Vagina (tissue), 2 donors: ENCODE data around the gene NME9. TPM values are rescaled to one million over a fixed set of nuclear protein-coding genes. Genes with fewer than 3 reads are reported as not detected.

Experiments
- DNase-seq, 2 donors: peaks; one replicate each; pipeline ENCODE4 v3.0.0-alpha.2; 2017; ENCODE audit errors: extremely low spot score in 2 of 2
- H3K27ac ChIP-seq: fragments of 200-600 bp; sonication (generic); one replicate; pipeline ENCODE4 v1.5.1; 2019
- H3K27me3 ChIP-seq: fragments of 200-600 bp; sonication (generic); one replicate; pipeline ENCODE4 v1.5.1; 2019
- H3K36me3 ChIP-seq, 2 donors: fragments of 200-600 bp; sonication (generic); one replicate each; pipeline ENCODE4 v1.5.1; 2017 to 2019
- H3K4me1 ChIP-seq: fragments of 200-600 bp; sonication (generic); one replicate; pipeline ENCODE4 v1.5.1; 2019
- H3K4me3 ChIP-seq, 2 donors: fragments of 200-600 bp; sonication (generic); 1 replicate in 1 of 2; 2 replicates in 1 of 2; pipeline ENCODE4 v1.5.1; 2016 to 2019
- H3K9me3 ChIP-seq: fragments of 200-600 bp; sonication (generic); one replicate; pipeline ENCODE4 v1.5.1; 2019
- CTCF ChIP-seq, 3 experiments: fragments of 450-650 bp in 2 of 3; fragments of 200-600 bp in 1 of 3; sonication (generic) in 1 of 3; IDR thresholded peaks; one replicate each; pipeline ENCODE4 v1.5.1; 2017 to 2019; ENCODE audit warnings: antibody characterized with exemption in 3 of 3, mild to moderate bottlenecking in 2 of 3, moderate library complexity in 2 of 3
- POLR2A ChIP-seq, 2 donors: fragments of 450-650 bp; IDR thresholded peaks; one replicate each; pipeline ENCODE4 v1.6.1; 2017; ENCODE audit warnings: antibody characterized with exemption in 2 of 2, mild to moderate bottlenecking in 2 of 2, moderate library complexity in 2 of 2
- POLR2AphosphoS5 ChIP-seq, 2 donors: sonication (generic); formaldehyde crosslinking; IDR thresholded peaks; one replicate each; pipeline ENCODE4 v1.9.0; 2017; ENCODE audit warnings: antibody characterized with exemption in 2 of 2, mild to moderate bottlenecking in 2 of 2, low read depth in 1 of 2; ENCODE audit not compliant: insufficient read depth in 1 of 2
- intact Hi-C: fragments of 100-400 bp; cut with DNase I; formaldehyde crosslinking; loops from one replicate; pipeline ENCODE4 v1.15.1; 2023
- total RNA-seq: library from RNA; depleted of rRNA; stranded (reverse); fragments of >200 nt; gene quantifications from one replicate; pipeline ENCODE4 v1.2.3, GENCODE V29; 2016

Gene NME9
- total RNA-seq, 1 donor from 2014 or later = not detected

DNA sequence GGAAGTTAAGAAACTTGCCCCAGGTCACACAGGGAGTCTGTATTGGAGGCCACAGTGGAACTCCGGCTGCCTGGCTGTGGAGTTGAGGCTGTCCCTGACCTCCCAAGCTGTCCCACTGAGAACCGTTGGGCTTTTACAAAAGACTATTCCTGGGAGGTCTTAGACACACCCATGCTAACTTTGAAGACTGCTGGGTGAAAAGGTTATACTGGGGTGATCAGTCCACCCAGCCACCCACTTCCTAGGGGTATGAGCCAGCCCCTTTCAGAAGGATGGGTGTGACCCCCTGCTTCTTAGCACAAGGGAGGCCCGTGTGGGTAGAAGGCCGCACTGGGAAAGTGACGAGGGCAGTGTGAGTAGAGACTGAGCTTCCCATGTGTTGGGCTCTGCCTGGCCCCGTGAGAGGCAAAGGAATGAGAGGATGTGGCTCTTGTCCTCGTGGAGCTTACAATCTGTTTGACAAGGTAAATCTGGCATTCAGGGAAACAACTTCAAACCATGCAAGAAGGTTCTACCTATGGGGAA, 37.7 kb upstream of the NME9 start:
- Histone ChIP-seq H3K27ac (no peak overlapping the region), H3K4me3 (no peak overlapping the region), H3K27me3 (no peaks in the 10 kb centered on the region), H3K4me1 (peaks cover 21% of the 10 kb centered on the region), H3K9me3 (no peaks in the 10 kb centered on the region), H3K36me3 (no peaks in the 10 kb centered on the region)
- intact Hi-C loops = no loop called here
- DNase-seq = no peak
- TF ChIP-seq POLR2AphosphoS5 (IDR thresholded peaks at IDR 0.05; ENCODE audit: insufficient read depth in 1 of 2, low read depth in 1 of 2) (no peak), POLR2A (IDR thresholded peaks at IDR 0.05) (no peak), CTCF (IDR thresholded peaks at IDR 0.05) (no peak)

- DNase-seq = no peak
- Histone ChIP-seq H3K27ac (no peak overlapping the region), H3K4me3 (no peak overlapping the region), H3K9me3 (no peaks in the 10 kb centered on the region), H3K27me3 (no peaks in the 10 kb centered on the region), H3K4me1 (peaks cover 26% of the 10 kb centered on the region), H3K36me3 (no peaks in the 10 kb centered on the region)
- TF ChIP-seq POLR2A (IDR thresholded peaks at IDR 0.05) = no peak
- no peak for TF ChIP-seq CTCF (IDR thresholded peaks at IDR 0.05)
- TF ChIP-seq POLR2AphosphoS5 (IDR thresholded peaks at IDR 0.05; ENCODE audit: insufficient read depth in 1 of 2, low read depth in 1 of 2) = no peak
- intact Hi-C loops = no loop called here
These were observed 36.5 kb upstream of the NME9 start for GRCh38 chr3:138366006-138366759.

- TF ChIP-seq CTCF (IDR thresholded peaks at IDR 0.05) = no peak
- no peak for TF ChIP-seq POLR2A (IDR thresholded peaks at IDR 0.05)
- TF ChIP-seq POLR2AphosphoS5 (IDR thresholded peaks at IDR 0.05; ENCODE audit: insufficient read depth in 1 of 2, low read depth in 1 of 2) = no peak
- intact Hi-C loops = no loop called here
- peaks cover 27% of the 10 kb centered on the region for H3K4me1 ChIP-seq
- H3K27ac ChIP-seq = no peak overlapping the region
- no peak overlapping the region for H3K4me3 ChIP-seq
- H3K27me3 ChIP-seq = no peaks in the 10 kb centered on the region
- DNase-seq = no peak
- H3K9me3 ChIP-seq = no peaks in the 10 kb centered on the region
- H3K36me3 ChIP-seq = no peaks in the 10 kb centered on the region
These were observed 35.6 kb upstream of the NME9 start for GRCh38 chr3:138365253-138365555.

- H3K27ac ChIP-seq = no peak overlapping the region
- no peak for DNase-seq
- TF ChIP-seq POLR2AphosphoS5 (IDR thresholded peaks at IDR 0.05; ENCODE audit: insufficient read depth in 1 of 2, low read depth in 1 of 2) (no peak), POLR2A (IDR thresholded peaks at IDR 0.05) (no peak), CTCF (IDR thresholded peaks at IDR 0.05) (no peak)
- peaks cover 27% of the 10 kb centered on the region for H3K4me1 ChIP-seq
- no peaks in the 10 kb centered on the region for H3K36me3 ChIP-seq
- intact Hi-C loops = no loop called here
- no peaks in the 10 kb centered on the region for H3K27me3 ChIP-seq
- no peaks in the 10 kb centered on the region for H3K9me3 ChIP-seq
- no peak overlapping the region for H3K4me3 ChIP-seq
These were observed 35.0 kb upstream of the NME9 start for GRCh38 chr3:138364356-138365252.
